Activated T-helper 17 cell treated with anti-CD3 and anti-CD28 coated beads, Interleukin-2, amount 50 U/mL, for 72 hours (primary cell): ENCODE data around the gene PIGM. TPM values are rescaled to one million over a fixed set of nuclear protein-coding genes. Genes with fewer than 3 reads are reported as not detected.
"Not testable (repeated sequence)": the region's sequence is repeated elsewhere in the genome, so short reads cannot be mapped to it uniquely, and the experiment has no call there.

Source experiments
- ATAC-seq: fragments of 150-1000 bp; cut with Tn5 transposase; replicated peaks from 2 replicates; pipeline ENCODE4 v1.10.0; 2021; ENCODE audit warnings: mild to moderate bottlenecking, moderate library complexity
- H3K27ac Mint-ChIP-seq: one replicate; pipeline ENCODE4 v1.8.0; 2022; ENCODE audit warnings: mixed read lengths
- H3K27me3 Mint-ChIP-seq: one replicate; pipeline ENCODE4 v1.8.0; 2022; ENCODE audit warnings: mixed read lengths
- H3K36me3 Mint-ChIP-seq: one replicate; pipeline ENCODE4 v1.8.0; 2022; ENCODE audit warnings: low read depth, mild to moderate bottlenecking, mixed read lengths
- H3K4me1 Mint-ChIP-seq: one replicate; pipeline ENCODE4 v1.8.0; 2022; ENCODE audit warnings: mixed read lengths
- H3K4me3 Mint-ChIP-seq: one replicate; pipeline ENCODE4 v1.8.0; 2022; ENCODE audit warnings: mild to moderate bottlenecking, mixed read lengths
- H3K9me3 Mint-ChIP-seq: one replicate; pipeline ENCODE4 v1.8.0; 2022; ENCODE audit warnings: mixed read lengths
- total RNA-seq, 2 donors: library from RNA; stranded (reverse); gene quantifications; one replicate each; pipeline ENCODE4 v1.2.3, GENCODE V29; 2022

Gene PIGM
- total RNA-seq, 2 donors from 2014 or later, result 3.5 to 4.2 TPM

DNA sequence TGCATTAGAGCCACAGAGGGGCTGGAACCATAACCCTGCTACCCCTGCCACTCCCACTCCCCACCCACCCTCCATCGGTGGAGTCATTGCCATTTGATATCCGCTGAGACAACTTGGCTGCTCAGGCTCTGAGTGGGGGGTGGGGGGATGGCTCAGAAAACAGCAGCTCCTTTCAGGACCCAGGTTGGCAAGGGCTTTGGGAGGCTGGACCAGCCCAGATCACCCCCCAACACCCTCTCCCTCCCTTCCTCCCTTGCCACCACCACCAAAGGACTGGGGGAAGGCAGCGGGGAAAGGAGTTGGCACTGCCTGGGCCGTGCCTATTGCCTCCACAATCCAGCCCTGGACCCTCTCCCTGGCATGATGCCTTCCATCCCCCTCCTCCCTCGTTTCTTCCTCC is 36.4 kb upstream of the PIGM start:
- Mint-ChIP-seq H3K4me1 (peaks cover 11% of the 10 kb centered on the region), H3K27me3 (peaks cover 32% of the 10 kb centered on the region), H3K9me3 (no peaks in the 10 kb centered on the region), H3K4me3 (no peak overlapping the region), H3K36me3 (no peaks in the 10 kb centered on the region), H3K27ac (no peak overlapping the region)
- ATAC-seq, result no peak

DNA sequence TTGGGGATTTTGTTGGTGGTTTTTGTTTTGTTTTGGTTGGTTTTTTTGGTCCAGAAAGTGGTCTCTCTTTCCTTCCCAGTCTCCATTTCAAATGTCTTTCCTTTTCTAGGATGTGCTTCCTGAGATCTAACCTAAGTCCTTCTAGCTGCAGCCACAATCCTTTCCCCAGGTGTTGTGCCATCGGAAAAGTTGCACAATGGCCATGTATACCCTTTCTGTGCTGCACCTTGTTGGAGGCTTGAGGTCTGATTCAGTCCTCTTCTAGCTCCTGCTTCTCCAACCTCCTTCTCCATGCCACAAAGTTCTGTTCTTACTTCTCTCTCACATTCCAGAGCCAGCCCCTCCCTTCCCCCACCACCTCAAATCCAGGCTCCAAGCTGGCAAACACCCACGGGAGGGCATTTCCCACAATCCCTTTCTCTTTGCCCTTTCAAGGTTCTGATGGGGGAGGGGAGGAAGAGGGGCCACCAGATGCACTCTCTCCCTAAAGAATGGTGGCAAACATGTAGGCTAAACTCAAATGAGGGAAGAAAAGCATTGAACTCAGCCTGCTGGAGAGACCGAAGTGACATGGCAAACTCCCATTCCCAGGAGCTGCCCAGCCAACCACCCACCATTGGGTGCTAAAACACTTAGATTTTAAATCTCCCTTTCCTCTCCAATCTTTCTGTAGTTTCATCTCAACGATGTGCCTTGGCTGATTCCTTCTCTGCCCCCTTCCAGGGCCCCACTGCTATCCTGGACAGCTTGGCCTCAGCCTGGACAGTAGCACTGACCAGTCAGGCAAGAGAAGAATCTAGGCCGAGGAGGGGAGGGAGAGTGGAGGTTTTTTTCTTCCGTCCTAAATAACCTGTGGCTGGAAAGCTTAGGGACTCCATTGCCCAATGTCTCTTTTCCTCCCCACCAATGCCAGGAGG is 35.3 kb upstream of the PIGM start:
- Mint-ChIP-seq H3K4me3 (no peak overlapping the region), H3K9me3 (no peaks in the 10 kb centered on the region), H3K27me3 (peaks cover 30% of the 10 kb centered on the region), H3K36me3 (no peaks in the 10 kb centered on the region), H3K4me1 (peaks cover 11% of the 10 kb centered on the region), H3K27ac (no peak overlapping the region)
- no peak for ATAC-seq

DNA sequence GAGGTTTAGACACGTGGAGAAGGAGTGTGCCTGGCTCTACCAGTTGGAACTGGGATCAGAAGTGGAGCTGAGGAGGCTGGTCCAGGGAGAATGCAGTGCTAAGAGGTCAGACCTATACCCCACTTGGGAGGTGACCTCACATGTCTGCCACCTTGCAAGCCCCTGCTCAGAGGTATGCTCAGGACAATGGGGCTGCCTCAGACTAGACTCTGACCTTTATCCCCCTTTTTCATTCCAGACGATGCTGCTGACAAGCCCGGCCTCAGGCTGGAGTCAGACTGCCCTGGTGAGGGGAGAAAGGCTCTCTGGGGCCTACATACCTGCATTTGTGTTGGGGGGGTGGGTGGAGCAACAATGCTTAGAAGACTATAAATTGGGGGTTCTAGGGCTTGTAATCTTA is 33.0 kb upstream of the PIGM start:
- peaks cover 18% of the 10 kb centered on the region for H3K27me3 Mint-ChIP-seq
- H3K36me3 Mint-ChIP-seq, result no peaks in the 10 kb centered on the region
- H3K4me3 Mint-ChIP-seq, result no peak overlapping the region
- no peaks in the 10 kb centered on the region for H3K9me3 Mint-ChIP-seq
- no peak for ATAC-seq
- H3K4me1 Mint-ChIP-seq, result no peaks in the 10 kb centered on the region
- H3K27ac Mint-ChIP-seq, result no peak overlapping the region

DNA sequence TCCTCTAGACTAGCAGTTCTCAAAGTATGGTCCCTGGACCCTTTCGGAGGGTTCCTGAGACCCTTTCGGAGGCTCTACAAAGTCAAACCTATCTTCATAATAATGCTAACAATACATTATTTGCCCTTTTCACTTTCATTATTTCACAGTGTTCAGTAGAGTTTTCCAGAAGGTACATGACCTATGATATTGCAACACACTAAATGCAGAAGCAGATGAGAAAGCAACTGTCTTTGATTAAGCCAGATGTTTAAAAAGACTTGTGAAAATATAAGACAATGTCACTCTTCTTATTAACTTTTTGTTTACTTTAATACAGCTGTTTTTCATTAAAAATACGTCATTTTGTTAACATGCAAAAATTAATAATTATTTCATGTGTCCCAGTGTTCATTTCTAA is 32.4 kb upstream of the PIGM start:
- no peak for ATAC-seq
- Mint-ChIP-seq H3K4me3 (no peak overlapping the region), H3K27me3 (peaks cover 18% of the 10 kb centered on the region), H3K9me3 (no peaks in the 10 kb centered on the region), H3K36me3 (no peaks in the 10 kb centered on the region), H3K4me1 (no peaks in the 10 kb centered on the region), H3K27ac (no peak overlapping the region)

DNA sequence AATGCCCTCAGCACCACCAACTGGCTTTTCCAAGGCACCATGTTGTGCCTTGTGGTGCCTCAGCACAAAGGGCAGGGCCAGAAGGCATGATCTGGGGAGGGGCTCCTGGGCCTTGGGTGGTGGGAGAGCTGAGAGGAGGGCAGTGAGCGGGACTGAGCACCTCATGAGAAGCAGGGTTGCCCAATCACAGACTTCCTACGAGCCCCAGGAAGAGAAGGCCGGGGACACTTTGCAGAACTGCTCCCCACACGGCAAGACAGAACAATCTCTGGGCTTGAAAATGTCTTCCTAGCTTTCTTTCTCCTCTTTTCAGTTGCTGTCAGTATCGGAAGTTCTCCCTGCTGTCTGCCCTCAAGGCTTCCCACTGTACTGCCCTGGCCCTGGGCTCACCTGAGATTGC is 31.4 kb upstream of the PIGM start:
- Mint-ChIP-seq H3K9me3 (no peaks in the 10 kb centered on the region), H3K27ac (no peak overlapping the region), H3K36me3 (no peaks in the 10 kb centered on the region), H3K27me3 (peaks cover 20% of the 10 kb centered on the region), H3K4me3 (no peak overlapping the region), H3K4me1 (no peaks in the 10 kb centered on the region)
- ATAC-seq, result no peak

DNA sequence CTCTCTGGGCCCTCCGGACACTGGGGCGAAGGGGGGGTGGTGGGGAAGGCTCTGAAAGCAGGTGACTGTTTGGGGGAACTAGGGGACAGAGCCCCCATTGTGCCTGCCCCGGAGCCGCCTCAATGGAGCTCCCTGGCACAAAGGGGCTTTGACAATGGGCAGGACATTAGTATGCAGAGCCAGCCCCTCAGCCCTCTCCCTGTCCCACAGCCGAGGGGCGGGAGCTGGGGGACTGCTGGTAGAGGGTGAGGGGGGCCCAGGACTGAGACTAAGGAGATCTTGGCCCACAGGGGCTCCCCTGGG is 30.4 kb upstream of the PIGM start:
- Mint-ChIP-seq H3K9me3 (no peaks in the 10 kb centered on the region), H3K4me1 (no peaks in the 10 kb centered on the region), H3K4me3 (no peak overlapping the region), H3K36me3 (no peaks in the 10 kb centered on the region), H3K27ac (no peak overlapping the region), H3K27me3 (peaks cover 27% of the 10 kb centered on the region)
- no peak for ATAC-seq

DNA sequence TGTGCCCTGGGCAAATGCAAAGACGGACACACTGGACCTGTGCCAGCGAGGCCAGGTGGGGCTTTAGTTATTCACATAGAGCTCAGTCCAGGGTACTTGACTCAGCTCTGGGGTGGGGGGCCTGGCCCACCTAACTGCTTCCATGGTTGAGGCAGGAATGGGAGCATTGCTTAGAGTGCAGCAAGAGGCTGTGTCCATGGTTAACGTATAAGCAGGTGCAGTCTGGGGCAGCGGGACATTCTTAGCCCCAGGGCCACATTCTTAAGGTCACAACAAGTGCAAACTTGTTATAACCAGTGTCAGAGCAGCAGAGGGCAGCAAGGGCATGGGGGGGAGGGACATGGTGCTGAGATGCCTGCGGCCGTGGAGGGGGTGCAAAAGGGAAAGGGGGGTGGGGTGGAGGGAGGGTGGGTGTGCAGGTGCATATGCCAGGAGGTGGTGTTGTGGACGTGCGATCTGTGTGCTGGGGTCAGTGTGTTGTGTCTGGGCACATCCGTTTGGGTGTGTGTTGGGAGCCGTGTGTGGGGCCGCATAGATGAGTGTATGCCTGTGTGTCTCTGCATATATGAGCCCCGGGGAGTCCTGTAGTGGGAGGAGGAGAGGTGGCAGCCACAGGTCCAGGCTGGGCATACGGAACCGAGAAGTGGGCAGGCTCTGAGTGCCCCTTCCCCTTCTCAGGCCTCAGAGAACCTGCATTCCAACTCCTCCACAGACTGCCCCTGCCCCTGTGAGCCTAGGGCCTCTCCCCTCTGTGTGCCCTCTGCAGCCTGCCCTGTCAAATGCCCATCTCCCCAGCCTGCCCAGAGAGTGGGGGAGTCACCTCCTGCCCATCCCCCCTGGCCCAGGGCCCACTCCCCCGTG is 29.8 kb upstream of the PIGM start:
- Mint-ChIP-seq H3K36me3 (no peaks in the 10 kb centered on the region), H3K27me3 (peaks cover 31% of the 10 kb centered on the region), H3K27ac (no peak overlapping the region), H3K4me1 (no peaks in the 10 kb centered on the region), H3K4me3 (no peak overlapping the region), H3K9me3 (no peaks in the 10 kb centered on the region)
- ATAC-seq, result no peak

DNA sequence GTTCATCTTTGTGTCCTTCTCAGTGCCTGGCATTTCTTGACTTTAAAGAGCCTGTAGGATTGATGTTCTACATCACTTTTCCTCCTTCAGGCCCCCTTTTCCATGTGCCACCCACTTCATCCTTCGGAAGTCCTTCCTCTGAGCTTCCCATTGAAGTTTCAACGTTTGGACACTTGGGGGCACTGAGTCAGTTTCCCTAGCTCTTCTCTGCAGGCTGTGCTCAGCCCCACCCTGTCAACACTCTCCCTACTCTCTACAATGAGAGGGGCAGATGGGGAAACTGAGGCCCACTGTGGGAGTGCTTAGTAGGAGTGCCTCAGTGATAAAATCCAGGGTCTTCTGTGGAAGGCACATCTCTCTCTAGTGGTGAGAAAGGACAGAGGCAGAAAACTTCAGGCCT is 26.3 kb upstream of the PIGM start:
- H3K9me3 Mint-ChIP-seq, result no peaks in the 10 kb centered on the region
- H3K4me3 Mint-ChIP-seq, result no peak overlapping the region
- no peak for ATAC-seq
- H3K27me3 Mint-ChIP-seq, result peaks cover 52% of the 10 kb centered on the region
- H3K4me1 Mint-ChIP-seq, result no peaks in the 10 kb centered on the region
- no peaks in the 10 kb centered on the region for H3K36me3 Mint-ChIP-seq
- no peak overlapping the region for H3K27ac Mint-ChIP-seq

DNA sequence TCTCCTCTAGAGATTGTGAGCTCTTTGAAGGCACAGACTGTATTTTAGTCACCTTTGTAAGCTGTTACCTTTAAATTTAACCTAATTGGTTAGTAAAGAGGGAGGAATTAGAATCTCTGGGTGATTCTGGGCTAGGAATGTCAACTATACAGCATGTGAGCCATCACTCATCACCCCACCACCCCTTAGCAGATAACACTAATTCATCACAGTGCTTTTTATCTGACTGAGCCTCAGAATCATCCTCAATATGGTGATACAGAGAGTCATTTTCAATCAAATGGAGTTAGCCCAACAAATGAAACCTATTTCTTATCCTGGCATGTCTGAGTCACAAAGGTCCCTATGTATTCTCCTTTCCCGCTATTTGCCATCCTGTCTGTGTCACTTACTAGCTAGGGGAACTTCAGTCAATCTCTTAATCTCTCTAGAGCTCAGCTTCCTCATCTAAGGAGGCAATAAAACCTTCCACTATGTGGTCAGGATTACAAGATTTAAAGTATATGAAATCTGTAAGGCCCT is 24.9 kb upstream of the PIGM start:
- ATAC-seq, result no peak
- no peak overlapping the region for H3K4me3 Mint-ChIP-seq
- no peaks in the 10 kb centered on the region for H3K36me3 Mint-ChIP-seq
- peaks cover 59% of the 10 kb centered on the region for H3K27me3 Mint-ChIP-seq
- no peak overlapping the region for H3K27ac Mint-ChIP-seq
- H3K9me3 Mint-ChIP-seq, result no peaks in the 10 kb centered on the region
- no peaks in the 10 kb centered on the region for H3K4me1 Mint-ChIP-seq

DNA sequence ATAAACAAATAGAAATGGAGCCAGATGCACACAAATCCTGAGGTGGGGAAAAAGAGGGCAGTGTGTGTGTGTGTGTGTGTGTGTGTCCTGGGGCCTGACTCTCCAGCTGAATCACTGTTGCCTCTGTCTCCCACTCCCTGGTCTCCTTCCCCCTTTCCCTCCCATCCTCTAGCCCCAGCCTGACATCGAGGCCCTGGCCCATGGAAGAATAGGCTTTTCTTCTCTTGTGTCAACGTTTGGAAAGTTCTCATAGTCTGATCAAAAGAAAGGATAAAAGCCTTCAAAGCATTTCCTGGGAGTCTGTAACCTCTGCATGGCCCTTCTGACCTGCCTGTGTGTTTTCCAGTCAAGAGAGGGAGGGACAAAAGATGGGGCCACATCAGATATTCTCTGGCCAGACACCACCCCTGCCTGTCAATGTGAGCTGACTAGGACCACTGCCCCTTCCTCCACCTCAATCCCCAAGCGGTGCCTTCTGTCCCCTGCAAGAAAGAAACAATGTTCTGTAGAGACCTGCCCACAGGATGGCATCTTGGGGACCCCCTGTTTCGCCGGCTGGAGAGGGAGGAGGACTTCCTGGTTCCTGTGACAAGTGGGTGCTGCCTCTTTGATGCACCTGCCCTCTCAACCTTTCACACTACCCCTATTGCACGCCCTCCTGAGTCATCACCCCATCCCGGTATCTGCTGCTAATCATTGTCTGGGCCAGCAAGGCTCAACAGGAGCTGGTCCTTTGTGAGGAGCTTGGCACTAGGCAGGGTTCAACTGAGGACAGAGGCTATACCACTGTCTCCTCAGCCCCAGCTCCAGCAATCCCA is 22.0 kb upstream of the PIGM start:
- Mint-ChIP-seq H3K36me3 (no peaks in the 10 kb centered on the region), H3K4me1 (no peaks in the 10 kb centered on the region), H3K27me3 (peaks cover 59% of the 10 kb centered on the region), H3K27ac (no peak overlapping the region), H3K4me3 (no peak overlapping the region), H3K9me3 (no peaks in the 10 kb centered on the region)
- ATAC-seq, result no peak

DNA sequence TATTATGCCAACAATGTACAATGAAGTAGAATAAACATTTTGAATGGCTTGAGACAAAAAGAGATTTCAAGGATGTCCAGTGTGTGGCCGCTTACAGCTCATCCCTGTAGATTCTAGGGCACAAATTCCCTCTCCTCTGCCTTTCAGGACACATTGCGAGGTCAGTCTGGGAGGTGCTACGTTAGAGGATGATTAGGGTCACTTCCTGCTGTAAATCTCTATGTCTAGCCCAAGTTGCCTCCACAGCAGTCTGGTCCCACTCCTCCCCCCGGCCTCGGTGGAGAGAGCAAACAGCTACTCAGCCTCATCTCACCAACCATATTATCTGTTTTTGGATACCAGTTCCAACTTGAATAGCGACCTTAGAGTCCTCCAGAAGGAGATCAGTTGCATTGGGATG is 21.1 kb upstream of the PIGM start:
- ATAC-seq, result no peak
- Mint-ChIP-seq H3K4me3 (no peak overlapping the region), H3K36me3 (no peaks in the 10 kb centered on the region), H3K4me1 (no peaks in the 10 kb centered on the region), H3K27ac (no peak overlapping the region), H3K27me3 (peaks cover 54% of the 10 kb centered on the region), H3K9me3 (no peaks in the 10 kb centered on the region)

DNA sequence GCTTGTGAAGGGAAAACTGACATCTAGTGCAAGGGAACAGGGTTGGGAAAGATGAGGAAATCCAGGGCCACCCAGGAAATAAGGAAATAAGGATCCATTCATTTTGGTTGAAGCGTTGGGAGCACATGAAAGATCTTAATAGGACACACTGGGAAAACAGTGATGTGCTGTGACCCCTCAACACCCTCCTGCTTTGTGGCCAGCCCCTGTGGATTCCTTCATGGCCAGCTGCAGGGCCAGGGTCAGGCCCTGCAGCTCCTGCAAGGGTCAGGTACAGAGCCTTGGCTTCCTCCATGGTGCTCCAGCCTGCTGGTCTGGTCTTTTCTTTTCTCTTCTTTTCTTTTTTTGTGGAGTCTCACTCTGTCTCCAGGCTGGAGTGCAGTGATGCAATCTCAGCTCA is 18.8 kb upstream of the PIGM start:
- Mint-ChIP-seq H3K27ac (no peak overlapping the region), H3K36me3 (no peaks in the 10 kb centered on the region), H3K4me1 (peaks cover 9% of the 10 kb centered on the region), H3K4me3 (no peak overlapping the region), H3K9me3 (no peaks in the 10 kb centered on the region), H3K27me3 (peaks cover 39% of the 10 kb centered on the region)
- ATAC-seq, result no peak

DNA sequence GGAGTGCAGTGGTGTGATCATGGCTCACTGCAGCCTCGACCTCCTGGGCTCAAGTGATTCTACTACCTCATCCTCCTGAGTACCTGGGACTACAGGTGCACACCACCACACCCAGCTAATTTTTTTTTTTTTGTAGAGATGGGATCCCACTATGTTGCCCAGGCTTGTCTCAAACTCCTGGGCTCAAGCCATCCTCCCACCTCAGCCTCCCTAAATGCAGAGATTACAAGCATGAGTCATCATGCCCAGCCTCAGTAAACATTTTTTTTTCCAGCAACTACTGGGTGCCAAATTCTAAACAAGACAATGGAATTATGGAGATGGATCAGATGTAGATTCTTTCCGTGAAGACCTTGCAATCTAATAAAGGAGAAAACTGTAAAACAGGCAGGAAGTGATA is 18.4 kb upstream of the PIGM start:
- not testable (repeated sequence) for ATAC-seq, H3K27ac Mint-ChIP-seq, H3K4me1 Mint-ChIP-seq

DNA sequence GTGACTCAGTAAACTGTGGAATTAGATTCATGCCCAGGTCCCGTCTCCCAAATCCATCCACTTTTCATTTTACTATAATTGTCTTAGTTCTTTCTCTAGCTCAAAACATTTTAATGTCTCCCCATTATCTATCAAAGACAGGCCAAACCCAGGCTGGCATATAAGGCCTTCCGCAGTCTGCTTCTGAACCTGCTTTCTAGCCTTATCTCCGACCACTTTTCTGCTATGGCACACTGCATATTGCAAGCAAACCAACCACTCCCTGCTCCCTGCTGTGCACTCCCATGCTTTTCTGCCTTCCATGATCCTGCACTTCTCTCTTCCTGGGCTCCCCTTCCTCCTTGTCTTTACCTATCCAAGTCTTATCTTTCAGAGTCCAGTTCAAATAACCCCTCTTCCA is 17.3 kb upstream of the PIGM start:
- H3K4me3 Mint-ChIP-seq, result no peak overlapping the region
- peaks cover 32% of the 10 kb centered on the region for H3K27me3 Mint-ChIP-seq
- H3K27ac Mint-ChIP-seq, result no peak overlapping the region
- no peaks in the 10 kb centered on the region for H3K9me3 Mint-ChIP-seq
- peaks cover 9% of the 10 kb centered on the region for H3K4me1 Mint-ChIP-seq
- no peak for ATAC-seq
- no peaks in the 10 kb centered on the region for H3K36me3 Mint-ChIP-seq

More for the DNA sequence above, 18.4 kb upstream of the PIGM start:
- not testable (repeated sequence) for H3K36me3 Mint-ChIP-seq, H3K9me3 Mint-ChIP-seq, H3K4me3 Mint-ChIP-seq
- H3K27me3 Mint-ChIP-seq, result peaks cover 39% of the 10 kb centered on the region
